Peyer's patch (tissue), 4 donors: Measurements from ENCODE around the gene KRT33B.

Experiments used
- CTCF ChIP-seq, 6 experiments: fragments of 450-650 bp in 4 of 6; fragments of 200-600 bp in 2 of 6; sonication (generic) in 1 of 6; IDR thresholded peaks; one replicate each; pipeline ENCODE4 v1.5.1; 2017 to 2019; ENCODE audit warnings: antibody characterized with exemption in 6 of 6, mild to moderate bottlenecking in 3 of 6, moderate library complexity in 1 of 6
- POLR2A ChIP-seq, 2 donors: fragments of 450-650 bp; IDR thresholded peaks; one replicate each; pipeline ENCODE4 v1.5.1; 2017; ENCODE audit warnings: antibody characterized with exemption in 2 of 2, mild to moderate bottlenecking in 2 of 2, moderate library complexity in 2 of 2

- TF ChIP-seq CTCF (IDR thresholded peaks at IDR 0.05) (no peak), POLR2A (IDR thresholded peaks at IDR 0.05) (no peak)
Measured at GRCh38 chr17:41369023-41369422, 590 bp downstream of the KRT33B start.
